B cell (primary cell): ENCODE data around the gene DLX3. TPM values are rescaled to one million over a fixed set of nuclear protein-coding genes. Genes with fewer than 3 reads are reported as not detected.

Experiments
- ATAC-seq: fragments of 200-7000 bp; cut with Tn5 transposase; one replicate; pipeline ENCODE4 v1.10.0; 2021; ENCODE audit warnings: low read depth, mild to moderate bottlenecking, moderate number of reproducible peaks, moderate library complexity
- CTCF ChIA-PET: fragments of 350-600 bp; sonication (Branson Sonifier 250); formaldehyde crosslinking; loops from one replicate; lab custom pipeline; 2021; ENCODE audit warnings: antibody characterized with exemption, inconsistent platforms; lab: Charles Lee
- POLR2A ChIA-PET: fragments of 350-600 bp; sonication (Branson Sonifier 250); formaldehyde crosslinking; loops from one replicate; lab custom pipeline; 2021; ENCODE audit warnings: antibody characterized with exemption; lab: Charles Lee
- DNase-seq: peaks from one replicate; pipeline ENCODE4 v3.0.0; 2013
- H2AFZ ChIP-seq: 2 replicates; pipeline ENCODE4 v1.6.1; 2012; ENCODE audit warnings: mild to moderate bottlenecking, low read depth, low read length; ENCODE audit not compliant: insufficient read depth, poor library complexity, severe bottlenecking
- H3K27ac ChIP-seq, 2 donors: 1 replicate in 1 of 2; 2 replicates in 1 of 2; pipeline ENCODE4 v1.5.1; 2012 to 2013; ENCODE audit warnings: low read length in 2 of 2, mild to moderate bottlenecking in 2 of 2, moderate library complexity in 1 of 2
- H3K27me3 ChIP-seq, 4 experiments: fragments of 200-600 bp in 1 of 4; sonication (generic) in 1 of 4; replicated peaks in 1 of 4; 1 replicate in 2 of 4; 2 replicates in 2 of 4; pipeline versions ENCODE4 v1.6.1 to v1.7.0; 2013 to 2016; ENCODE audit warnings: low read length in 3 of 4, mild to moderate bottlenecking in 2 of 4, mixed read lengths in 1 of 4, moderate library complexity in 1 of 4; ENCODE audit not compliant: insufficient read depth in 4 of 4, control insufficient read depth in 3 of 4; ENCODE audit errors: control extremely low read depth in 1 of 4
- H3K36me3 ChIP-seq, 2 experiments: replicated peaks in 1 of 2; 1 replicate in 1 of 2; 2 replicates in 1 of 2; pipeline versions ENCODE4 v1.6.1 to v1.7.1; 2013; ENCODE audit warnings: low read length in 1 of 2; ENCODE audit not compliant: insufficient read depth in 2 of 2, control insufficient read depth in 1 of 2; ENCODE audit errors: control extremely low read depth in 1 of 2, extremely low read depth in 1 of 2
- H3K4me1 ChIP-seq, 2 donors: fragments of 200-600 bp in 1 of 2; sonication (generic) in 1 of 2; 1 replicate in 1 of 2; 2 replicates in 1 of 2; pipeline versions ENCODE4 v1.5.1 to v1.6.1; 2013 to 2017; ENCODE audit warnings: low read length in 2 of 2; ENCODE audit not compliant: control insufficient read depth in 2 of 2, insufficient read depth in 2 of 2
- H3K4me2 ChIP-seq: replicated peaks from 2 replicates; pipeline ENCODE3; 2012; ENCODE audit warnings: mild to moderate bottlenecking, low read depth, low read length; ENCODE audit not compliant: poor library complexity, severe bottlenecking
- H3K4me3 ChIP-seq, 5 experiments: fragments of 200-600 bp in 1 of 5; sonication (generic) in 1 of 5; 1 replicate in 3 of 5; 2 replicates in 2 of 5; pipeline versions ENCODE4 v1.5.1 to v1.7.0; 2011 to 2016; ENCODE audit warnings: low read length in 4 of 5, mild to moderate bottlenecking in 4 of 5, low read depth in 2 of 5, control low read depth in 1 of 5, moderate library complexity in 1 of 5; ENCODE audit not compliant: insufficient read depth in 1 of 5; ENCODE audit errors: control extremely low read depth in 1 of 5, extremely low read depth in 1 of 5
- H3K79me2 ChIP-seq: fragments of 200-600 bp; sonication (generic); one replicate; pipeline ENCODE4 v1.6.0; 2016; ENCODE audit warnings: low read length; ENCODE audit not compliant: control insufficient read depth, insufficient read depth
- H3K9ac ChIP-seq: fragments of 200-600 bp; sonication (generic); 2 replicates; pipeline ENCODE4 v1.6.1; 2017; ENCODE audit warnings: mild to moderate bottlenecking, low read length, moderate library complexity
- H3K9me3 ChIP-seq, 3 donors: one replicate each; pipeline versions ENCODE4 v1.6.1 to v1.7.1; 2013; ENCODE audit warnings: low read length in 2 of 3; ENCODE audit not compliant: control insufficient read depth in 2 of 3, insufficient read depth in 1 of 3; ENCODE audit errors: control extremely low read depth in 1 of 3
- H4K20me1 ChIP-seq: 2 replicates; pipeline ENCODE4 v1.6.0; 2012; ENCODE audit warnings: mild to moderate bottlenecking, low read length; ENCODE audit not compliant: insufficient read depth, control insufficient read depth, poor library complexity, severe bottlenecking
- H3K27ac Mint-ChIP-seq: one replicate; pipeline ENCODE4 v1.8.0; 2021; ENCODE audit warnings: mixed read lengths
- H3K27me3 Mint-ChIP-seq: one replicate; pipeline ENCODE4 v1.8.0; 2021; ENCODE audit warnings: mixed read lengths
- H3K4me1 Mint-ChIP-seq: one replicate; pipeline ENCODE4 v1.8.0; 2021; ENCODE audit warnings: mixed read lengths
- H3K4me3 Mint-ChIP-seq: one replicate; pipeline ENCODE4 v1.8.0; 2021; ENCODE audit warnings: mixed read lengths
- H3K9me3 Mint-ChIP-seq: one replicate; pipeline ENCODE4 v1.8.0; 2022; ENCODE audit warnings: mixed read lengths; ENCODE audit not compliant: insufficient read depth
- EZH2 ChIP-seq: IDR thresholded peaks from 2 replicates; pipeline ENCODE4 v1.6.1; 2012; ENCODE audit warnings: borderline replicate concordance, low read depth, mild to moderate bottlenecking, moderate library complexity, low read length; ENCODE audit not compliant: insufficient read depth, poor library complexity, severe bottlenecking
- WGBS: methylation state at CpG from one replicate; pipeline ENCODE4 v1.1.5; 2013; ENCODE audit warnings: missing lambda C conversion rate; ENCODE audit not compliant: insufficient coverage; 5-methylcytosine and 5-hydroxymethylcytosine counted together
- intact Hi-C: fragments of 100-400 bp; cut with micrococcal nuclease; formaldehyde crosslinking; loops from one replicate; pipeline ENCODE4 v1.10.0; 2022
- polyA plus RNA-seq: library from polyadenylated mRNA; depleted of rRNA; stranded (reverse); fragments of >200 nt; gene quantifications from 2 replicates; pipeline ENCODE4 v1.2.3, GENCODE V29; 2012
- total RNA-seq, 2 donors: library from RNA; stranded (reverse); fragments of 120-200 nt in 1 of 2; gene quantifications; 1 replicate in 1 of 2; 2 replicates in 1 of 2; pipeline versions ENCODE4 v1.2.3 to v1.2.4, GENCODE V29; 2013 to 2022
- TF ChIP-seq, protein P1 (sequence below): fragments of 200-600 bp; IDR thresholded peaks from one replicate; pipeline ENCODE4 v1.8.0; 2022; ENCODE audit warnings: antibody characterized with exemption, mild to moderate bottlenecking

Gene DLX3
- total and polyA plus RNA-seq, 2 donors (not counting 1 experiment from before 2014, with no cell fraction given): not detected

DNA sequence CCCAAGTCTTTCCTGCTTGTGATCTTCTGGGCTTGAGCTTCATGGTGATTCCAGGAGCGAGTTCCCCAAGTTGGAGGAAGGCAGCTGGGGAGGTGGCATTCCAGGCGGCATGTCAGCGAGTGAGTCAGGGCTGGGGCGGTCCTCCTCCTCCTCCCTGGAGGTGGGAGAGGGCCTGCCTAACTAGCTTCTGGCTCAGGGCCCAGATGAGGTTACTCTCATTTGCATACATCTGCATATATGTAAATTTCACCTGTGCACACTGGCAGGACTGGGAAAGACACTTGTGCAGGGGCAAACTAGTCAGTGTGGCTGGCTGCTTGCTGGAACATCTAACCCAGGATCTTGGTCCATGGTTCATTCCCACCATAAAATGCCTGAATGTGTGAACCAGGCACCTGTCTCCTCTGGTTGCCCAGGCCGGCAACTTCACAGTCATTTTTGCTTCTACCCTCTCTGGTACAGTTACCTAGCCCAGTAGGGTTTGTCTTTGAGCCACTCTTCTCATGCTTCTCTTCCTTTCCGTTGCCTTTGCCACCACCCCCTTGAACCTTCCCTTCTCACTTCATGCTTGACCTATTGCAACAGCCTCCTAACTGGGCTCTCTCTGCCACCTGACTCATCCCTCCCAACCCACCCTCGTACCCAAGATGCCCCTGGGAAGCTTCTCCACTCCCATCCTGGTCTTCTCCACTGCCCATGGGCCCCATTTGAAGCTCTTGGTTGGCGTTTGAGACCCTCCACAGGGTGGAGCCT lies 35.7 kb downstream of the DLX3 start:
- Mint-ChIP-seq H3K27me3 (peaks cover 39% of the 10 kb centered on the region), H3K9me3 (no peaks in the 10 kb centered on the region), H3K27ac (no peak overlapping the region), H3K4me1 (peaks cover 9% of the 10 kb centered on the region), H3K4me3 (no peak overlapping the region)
- ChIA-PET POLR2A (no interaction called here), CTCF (interaction anchor here (3.7 kb wide), 1 partner anchor 38 kb away, joined by 17 read pairs; no protein-coding TSS in a partner anchor)
- Histone ChIP-seq H3K4me1 (peaks cover 13 to 18% of the 10 kb centered on the region in 2 donors), H2AFZ (no peak overlapping the region), H3K9ac (no peak overlapping the region), H3K27me3 (peaks cover 0 to 33% (median 23%) of the 10 kb centered on the region in 4 experiments), H3K4me2 (no peak overlapping the region), H4K20me1 (no peaks in the 10 kb centered on the region), H3K4me3 (no peak overlapping the region), H3K9me3 (peaks cover 0 to 16% (median 0%) of the 10 kb centered on the region in 3 donors), H3K79me2 (no peaks in the 10 kb centered on the region), H3K27ac (no peak overlapping the region), H3K36me3 (no peaks in the 10 kb centered on the region)
- TF ChIP-seq EZH2: no peak
- TF ChIP-seq, protein P1, sequence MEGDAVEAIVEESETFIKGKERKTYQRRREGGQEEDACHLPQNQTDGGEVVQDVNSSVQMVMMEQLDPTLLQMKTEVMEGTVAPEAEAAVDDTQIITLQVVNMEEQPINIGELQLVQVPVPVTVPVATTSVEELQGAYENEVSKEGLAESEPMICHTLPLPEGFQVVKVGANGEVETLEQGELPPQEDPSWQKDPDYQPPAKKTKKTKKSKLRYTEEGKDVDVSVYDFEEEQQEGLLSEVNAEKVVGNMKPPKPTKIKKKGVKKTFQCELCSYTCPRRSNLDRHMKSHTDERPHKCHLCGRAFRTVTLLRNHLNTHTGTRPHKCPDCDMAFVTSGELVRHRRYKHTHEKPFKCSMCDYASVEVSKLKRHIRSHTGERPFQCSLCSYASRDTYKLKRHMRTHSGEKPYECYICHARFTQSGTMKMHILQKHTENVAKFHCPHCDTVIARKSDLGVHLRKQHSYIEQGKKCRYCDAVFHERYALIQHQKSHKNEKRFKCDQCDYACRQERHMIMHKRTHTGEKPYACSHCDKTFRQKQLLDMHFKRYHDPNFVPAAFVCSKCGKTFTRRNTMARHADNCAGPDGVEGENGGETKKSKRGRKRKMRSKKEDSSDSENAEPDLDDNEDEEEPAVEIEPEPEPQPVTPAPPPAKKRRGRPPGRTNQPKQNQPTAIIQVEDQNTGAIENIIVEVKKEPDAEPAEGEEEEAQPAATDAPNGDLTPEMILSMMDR: no peak
- intact Hi-C loops: no loop called here
- ATAC-seq (no peak), DNase-seq (no peak)
- WGBS: 72% methylated on average over 4 of the region's 8 CpGs

GRCh38 chr17:49958723-49959122 lies 36.3 kb downstream of the DLX3 start:
- Histone ChIP-seq H3K9me3 (peaks cover 0 to 10% (median 0%) of the 10 kb centered on the region in 3 donors), H3K27me3 (peaks cover 0 to 27% (median 16%) of the 10 kb centered on the region in 4 experiments), H3K4me2 (no peak overlapping the region), H3K4me1 (peaks cover 6 to 12% of the 10 kb centered on the region in 2 donors), H2AFZ (no peak overlapping the region), H3K27ac (no peak overlapping the region), H3K79me2 (no peaks in the 10 kb centered on the region), H3K9ac (no peak overlapping the region), H3K4me3 (no peak overlapping the region), H3K36me3 (no peaks in the 10 kb centered on the region), H4K20me1 (no peaks in the 10 kb centered on the region)
- Mint-ChIP-seq H3K27ac (no peak overlapping the region), H3K4me3 (no peak overlapping the region), H3K9me3 (no peaks in the 10 kb centered on the region), H3K4me1 (peaks cover 6% of the 10 kb centered on the region), H3K27me3 (peaks cover 38% of the 10 kb centered on the region)
- DNase-seq: no peak
- WGBS: 100% methylated on average over 1 of the region's 4 CpGs
- intact Hi-C loops: no loop called here
- POLR2A ChIA-PET: no interaction called here
- TF ChIP-seq EZH2: no peak
- TF ChIP-seq, protein P1: no peak
- CTCF ChIA-PET: interaction anchor here (3.7 kb wide), 1 partner anchor 39 kb away, joined by 17 read pairs; no protein-coding TSS in a partner anchor
- ATAC-seq: no peak
